Vagina (tissue), 2 donors: ENCODE data around the gene FSTL5. TPM values are rescaled to one million over a fixed set of nuclear protein-coding genes. Genes with fewer than 3 reads are reported as not detected.

Experiments used
- DNase-seq, 2 donors: peaks; one replicate each; pipeline ENCODE4 v3.0.0-alpha.2; 2017; ENCODE audit errors: extremely low spot score in 2 of 2
- H3K27ac ChIP-seq: fragments of 200-600 bp; sonication (generic); one replicate; pipeline ENCODE4 v1.5.1; 2019
- H3K27me3 ChIP-seq: fragments of 200-600 bp; sonication (generic); one replicate; pipeline ENCODE4 v1.5.1; 2019
- H3K36me3 ChIP-seq, 2 donors: fragments of 200-600 bp; sonication (generic); one replicate each; pipeline ENCODE4 v1.5.1; 2017 to 2019
- H3K4me1 ChIP-seq: fragments of 200-600 bp; sonication (generic); one replicate; pipeline ENCODE4 v1.5.1; 2019
- H3K4me3 ChIP-seq, 2 donors: fragments of 200-600 bp; sonication (generic); 1 replicate in 1 of 2; 2 replicates in 1 of 2; pipeline ENCODE4 v1.5.1; 2016 to 2019
- H3K9me3 ChIP-seq: fragments of 200-600 bp; sonication (generic); one replicate; pipeline ENCODE4 v1.5.1; 2019
- CTCF ChIP-seq, 3 experiments: fragments of 450-650 bp in 2 of 3; fragments of 200-600 bp in 1 of 3; sonication (generic) in 1 of 3; IDR thresholded peaks; one replicate each; pipeline ENCODE4 v1.5.1; 2017 to 2019; ENCODE audit warnings: antibody characterized with exemption in 3 of 3, mild to moderate bottlenecking in 2 of 3, moderate library complexity in 2 of 3
- POLR2A ChIP-seq, 2 donors: fragments of 450-650 bp; IDR thresholded peaks; one replicate each; pipeline ENCODE4 v1.6.1; 2017; ENCODE audit warnings: antibody characterized with exemption in 2 of 2, mild to moderate bottlenecking in 2 of 2, moderate library complexity in 2 of 2
- POLR2AphosphoS5 ChIP-seq, 2 donors: sonication (generic); formaldehyde crosslinking; IDR thresholded peaks; one replicate each; pipeline ENCODE4 v1.9.0; 2017; ENCODE audit warnings: antibody characterized with exemption in 2 of 2, mild to moderate bottlenecking in 2 of 2, low read depth in 1 of 2; ENCODE audit not compliant: insufficient read depth in 1 of 2
- intact Hi-C: fragments of 100-400 bp; cut with DNase I; formaldehyde crosslinking; loops from one replicate; pipeline ENCODE4 v1.15.1; 2023
- total RNA-seq: library from RNA; depleted of rRNA; stranded (reverse); fragments of >200 nt; gene quantifications from one replicate; pipeline ENCODE4 v1.2.3, GENCODE V29; 2016

The FSTL5 gene
- total RNA-seq, 1 donor from 2014 or later = 0.74 TPM

GRCh38 chr4:161486461-161486860, 677.3 kb downstream of the FSTL5 start:
- TF ChIP-seq POLR2AphosphoS5 (IDR thresholded peaks at IDR 0.05; ENCODE audit: insufficient read depth in 1 of 2, low read depth in 1 of 2) (no peak), CTCF (IDR thresholded peaks at IDR 0.05) (no peak), POLR2A (IDR thresholded peaks at IDR 0.05) (no peak)
- intact Hi-C loops = no loop called here

GRCh38 chr4:161466316-161466715, 697.5 kb downstream of the FSTL5 start:
- no peak overlapping the region for H3K4me3 ChIP-seq
- no peaks in the 10 kb centered on the region for H3K27me3 ChIP-seq
- no peak overlapping the region for H3K27ac ChIP-seq
- intact Hi-C loops = no loop called here
- no peaks in the 10 kb centered on the region for H3K9me3 ChIP-seq
- H3K36me3 ChIP-seq = no peaks in the 10 kb centered on the region
- DNase-seq = no peak
- no peaks in the 10 kb centered on the region for H3K4me1 ChIP-seq
- TF ChIP-seq POLR2AphosphoS5 (IDR thresholded peaks at IDR 0.05; ENCODE audit: insufficient read depth in 1 of 2, low read depth in 1 of 2) (no peak), POLR2A (IDR thresholded peaks at IDR 0.05) (no peak)

More at GRCh38 chr4:161486461-161486860, 677.3 kb downstream of the FSTL5 start:
- DNase-seq = no peak
- no peaks in the 10 kb centered on the region for H3K27me3 ChIP-seq
- no peak overlapping the region for H3K4me3 ChIP-seq
- H3K36me3 ChIP-seq = no peaks in the 10 kb centered on the region
- no peak overlapping the region for H3K27ac ChIP-seq
- H3K4me1 ChIP-seq = no peaks in the 10 kb centered on the region
- no peaks in the 10 kb centered on the region for H3K9me3 ChIP-seq

GRCh38 chr4:161463436-161463835, 700.4 kb downstream of the FSTL5 start:
- H3K36me3 ChIP-seq = no peaks in the 10 kb centered on the region
- TF ChIP-seq CTCF (IDR thresholded peaks at IDR 0.05) (no peak), POLR2A (IDR thresholded peaks at IDR 0.05) (no peak), POLR2AphosphoS5 (IDR thresholded peaks at IDR 0.05; ENCODE audit: insufficient read depth in 1 of 2, low read depth in 1 of 2) (no peak)
- H3K4me1 ChIP-seq = no peaks in the 10 kb centered on the region
- no peak overlapping the region for H3K4me3 ChIP-seq
- no peaks in the 10 kb centered on the region for H3K27me3 ChIP-seq
- no peaks in the 10 kb centered on the region for H3K9me3 ChIP-seq
- DNase-seq = no peak
- intact Hi-C loops = no loop called here
- no peak overlapping the region for H3K27ac ChIP-seq

- H3K9me3 ChIP-seq = no peaks in the 10 kb centered on the region
- TF ChIP-seq CTCF (IDR thresholded peaks at IDR 0.05) = no peak
- no peak for TF ChIP-seq POLR2AphosphoS5 (IDR thresholded peaks at IDR 0.05; ENCODE audit: insufficient read depth in 1 of 2, low read depth in 1 of 2)
- TF ChIP-seq POLR2A (IDR thresholded peaks at IDR 0.05) = no peak
- no peak overlapping the region for H3K4me3 ChIP-seq
- DNase-seq = no peak
- H3K4me1 ChIP-seq = no peaks in the 10 kb centered on the region
- intact Hi-C loops = no loop called here
- no peaks in the 10 kb centered on the region for H3K27me3 ChIP-seq
- H3K36me3 ChIP-seq = no peaks in the 10 kb centered on the region
- H3K27ac ChIP-seq = no peak overlapping the region
Observed at GRCh38 chr4:161457906-161458305, 705.9 kb downstream of the FSTL5 start.

- TF ChIP-seq CTCF (IDR thresholded peaks at IDR 0.05) (no peak), POLR2A (IDR thresholded peaks at IDR 0.05) (no peak), POLR2AphosphoS5 (IDR thresholded peaks at IDR 0.05; ENCODE audit: insufficient read depth in 1 of 2, low read depth in 1 of 2) (no peak)
- DNase-seq = no peak
- Histone ChIP-seq H3K27ac (no peak overlapping the region), H3K4me1 (no peaks in the 10 kb centered on the region), H3K9me3 (no peaks in the 10 kb centered on the region), H3K4me3 (no peak overlapping the region), H3K27me3 (no peaks in the 10 kb centered on the region), H3K36me3 (no peaks in the 10 kb centered on the region)
- intact Hi-C loops = no loop called here
Observed at GRCh38 chr4:161457311-161457710, 706.5 kb downstream of the FSTL5 start.
